ENCODE results near the gene SLC15A4. TPM values are rescaled to one million over a fixed set of nuclear protein-coding genes. Genes with fewer than 3 reads are reported as not detected.

Gene SLC15A4
- total and polyA plus RNA-seq, 9 donors: 18.1 to 33.2 (median 22.6) TPM

GRCh38 chr12:128833418-128833817 lies 9.7 kb upstream of the SLC15A4 start:
- no peak for DNase-seq
- WGBS, 3 donors: 94 to 96% (median 95%) methylated on average over 10 of the region's 10 CpGs
- no peak overlapping the region for H3K27ac ChIP-seq
- H3K27me3 ChIP-seq: no peaks in the 10 kb centered on the region
- H3K4me3 ChIP-seq: no peak overlapping the region
- no peaks in the 10 kb centered on the region for H3K36me3 ChIP-seq
- no peaks in the 10 kb centered on the region for H3K9me3 ChIP-seq
- intact Hi-C loops (cut with DNase I): no loop called here
- no peaks in the 10 kb centered on the region for H3K4me1 ChIP-seq (ENCODE audit: insufficient read depth)
- TF ChIP-seq, protein P1, sequence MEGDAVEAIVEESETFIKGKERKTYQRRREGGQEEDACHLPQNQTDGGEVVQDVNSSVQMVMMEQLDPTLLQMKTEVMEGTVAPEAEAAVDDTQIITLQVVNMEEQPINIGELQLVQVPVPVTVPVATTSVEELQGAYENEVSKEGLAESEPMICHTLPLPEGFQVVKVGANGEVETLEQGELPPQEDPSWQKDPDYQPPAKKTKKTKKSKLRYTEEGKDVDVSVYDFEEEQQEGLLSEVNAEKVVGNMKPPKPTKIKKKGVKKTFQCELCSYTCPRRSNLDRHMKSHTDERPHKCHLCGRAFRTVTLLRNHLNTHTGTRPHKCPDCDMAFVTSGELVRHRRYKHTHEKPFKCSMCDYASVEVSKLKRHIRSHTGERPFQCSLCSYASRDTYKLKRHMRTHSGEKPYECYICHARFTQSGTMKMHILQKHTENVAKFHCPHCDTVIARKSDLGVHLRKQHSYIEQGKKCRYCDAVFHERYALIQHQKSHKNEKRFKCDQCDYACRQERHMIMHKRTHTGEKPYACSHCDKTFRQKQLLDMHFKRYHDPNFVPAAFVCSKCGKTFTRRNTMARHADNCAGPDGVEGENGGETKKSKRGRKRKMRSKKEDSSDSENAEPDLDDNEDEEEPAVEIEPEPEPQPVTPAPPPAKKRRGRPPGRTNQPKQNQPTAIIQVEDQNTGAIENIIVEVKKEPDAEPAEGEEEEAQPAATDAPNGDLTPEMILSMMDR (IDR thresholded peaks at IDR 0.05): no peak
- TF ChIP-seq POLR2A (IDR thresholded peaks at IDR 0.05) (no peak), EP300 (IDR thresholded peaks at IDR 0.05) (no peak)

DNA sequence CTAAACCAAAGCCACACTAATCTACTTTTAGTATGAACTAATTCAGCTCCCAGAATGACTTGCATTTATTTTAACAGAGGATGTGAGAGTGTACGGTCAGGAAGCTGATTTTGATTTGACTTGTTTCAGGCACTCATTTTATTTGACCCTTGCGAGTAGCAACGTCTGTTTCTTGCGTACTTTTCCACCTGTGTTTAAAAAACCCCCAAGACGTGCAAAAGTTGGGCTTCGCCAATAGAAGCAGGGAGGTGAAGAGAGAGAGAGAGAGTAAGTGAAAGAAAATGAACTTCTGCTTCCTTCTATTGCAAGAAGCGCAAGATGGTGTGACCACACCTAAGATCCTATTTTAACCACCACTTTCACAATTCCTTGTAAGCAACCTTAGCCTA lies 6.7 kb upstream of the SLC15A4 start:
- H3K9me3 ChIP-seq: no peaks in the 10 kb centered on the region
- DNase-seq: no peak
- no peaks in the 10 kb centered on the region for H3K36me3 ChIP-seq
- no peaks in the 10 kb centered on the region for H3K4me1 ChIP-seq (ENCODE audit: insufficient read depth)
- no peak for TF ChIP-seq EP300 (IDR thresholded peaks at IDR 0.05)
- H3K27me3 ChIP-seq: no peaks in the 10 kb centered on the region
- intact Hi-C loops (cut with DNase I): no loop called here
- WGBS, 3 donors: 86 to 88% (median 87%) methylated on average over 7 of the region's 7 CpGs
- H3K27ac ChIP-seq: no peak overlapping the region
- H3K4me3 ChIP-seq: no peak overlapping the region

- intact Hi-C loops (cut with DNase I): no loop called here
- H3K9me3 ChIP-seq: no peaks in the 10 kb centered on the region
- DNase-seq: no peak
- TF ChIP-seq, protein P1 (IDR thresholded peaks at IDR 0.05): no peak
- TF ChIP-seq POLR2A (IDR thresholded peaks at IDR 0.05): no peak
- H3K4me1 ChIP-seq (ENCODE audit: insufficient read depth): no peaks in the 10 kb centered on the region
- H3K4me3 ChIP-seq: no peak overlapping the region
- H3K27me3 ChIP-seq: no peaks in the 10 kb centered on the region
- WGBS, 3 donors: 78 to 86% (median 81%) methylated on average over 8 of the region's 8 CpGs
- no peak overlapping the region for H3K27ac ChIP-seq
- no peaks in the 10 kb centered on the region for H3K36me3 ChIP-seq
These were observed 6.2 kb upstream of the SLC15A4 start for GRCh38 chr12:128829861-128830504.

- DNase-seq: no peak
- no peaks in the 10 kb centered on the region for H3K4me1 ChIP-seq (ENCODE audit: insufficient read depth)
- no peak overlapping the region for H3K27ac ChIP-seq
- H3K9me3 ChIP-seq: no peaks in the 10 kb centered on the region
- WGBS, 3 donors: 83 to 100% (median 94%) methylated on average over 2 of the region's 2 CpGs
- no peaks in the 10 kb centered on the region for H3K36me3 ChIP-seq
- no peaks in the 10 kb centered on the region for H3K27me3 ChIP-seq
- no peak overlapping the region for H3K4me3 ChIP-seq
- TF ChIP-seq, protein P1 (IDR thresholded peaks at IDR 0.05): no peak
- TF ChIP-seq EP300 (IDR thresholded peaks at IDR 0.05): no peak
- no peak for TF ChIP-seq POLR2A (IDR thresholded peaks at IDR 0.05)
- intact Hi-C loops (cut with DNase I): no loop called here
These were observed 4.0 kb upstream of the SLC15A4 start for GRCh38 chr12:128827724-128828123.

GRCh38 chr12:128825835-128826234 lies 2.1 kb upstream of the SLC15A4 start:
- TF ChIP-seq POLR2A (IDR thresholded peaks at IDR 0.05) (no peak), EP300 (IDR thresholded peaks at IDR 0.05) (no peak)
- TF ChIP-seq, protein P1 (IDR thresholded peaks at IDR 0.05): no peak
- Histone ChIP-seq H3K4me1 (ENCODE audit: insufficient read depth) (peaks cover 4% of the 10 kb centered on the region), H3K9me3 (no peaks in the 10 kb centered on the region), H3K27ac (no peak overlapping the region), H3K27me3 (no peaks in the 10 kb centered on the region), H3K36me3 (no peaks in the 10 kb centered on the region), H3K4me3 (no peak overlapping the region)
- intact Hi-C loops (cut with DNase I): no loop called here
- 74 to 81% (median 79%) methylated on average over 4 of the region's 4 CpGs for WGBS, 3 donors
- no peak for DNase-seq
